ENCODE results near the gene EFNB2. TPM values are rescaled to one million over a fixed set of nuclear protein-coding genes. Genes with fewer than 3 reads are reported as not detected.

The EFNB2 gene
- total and polyA plus RNA-seq, 2 of the 8 experiments (the other 6 are each of a cell fraction or from before 2014, with no cell fraction given): 8.2 to 12.0 TPM

DNA sequence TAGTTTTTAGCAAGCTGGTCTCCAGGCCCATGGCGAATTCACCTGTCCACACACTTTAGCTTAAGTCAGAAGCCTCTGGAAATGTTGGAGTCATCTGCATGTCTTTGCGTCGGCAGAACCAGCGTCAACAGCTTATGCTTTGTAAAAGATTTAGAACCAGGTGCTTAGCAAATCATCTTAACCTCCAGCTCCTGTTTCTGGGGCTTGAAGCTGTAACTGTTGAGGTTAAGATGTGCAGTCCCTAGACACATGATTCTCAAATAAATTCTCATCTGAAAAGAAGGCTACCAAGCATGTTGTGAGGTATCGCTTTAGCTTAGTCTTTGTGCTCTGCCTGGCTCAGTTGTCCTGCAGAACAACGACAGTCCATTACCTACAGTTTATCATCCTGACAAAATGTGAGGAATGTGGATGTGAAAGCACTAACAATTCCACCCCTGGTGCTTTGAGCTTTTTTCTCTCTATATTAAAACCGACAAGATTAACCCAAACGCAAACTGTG, 4.4 kb downstream of the EFNB2 start (continued):
- no peak for TF ChIP-seq ZNF274 (IDR thresholded peaks at IDR 0.05; ENCODE audit: borderline replicate concordance, extremely low read depth, low read length)
- TF ChIP-seq SAP30 (IDR thresholded peaks at IDR 0.05; ENCODE audit: insufficient read depth, insufficient replicate concordance, low read length): no peak

Data from H1 (cell line).